Activated effector memory CD4-positive, alpha-beta T cell treated with anti-CD3 and anti-CD28 coated beads, Interleukin-2, amount 50 U/mL, for 16 hours (primary cell): Measurements from ENCODE around the gene KSR2.

Source experiments
- DNase-seq: peaks from one replicate; pipeline ENCODE4 v3.0.0-alpha.2; 2020

The KSR2 gene

GRCh38 chr12:117430246-117430645, 538.5 kb downstream of the KSR2 start:
- DNase-seq: no peak

GRCh38 chr12:117427211-117427610, 541.6 kb downstream of the KSR2 start:
- no peak for DNase-seq

GRCh38 chr12:117421987-117422386, 546.8 kb downstream of the KSR2 start:
- no peak for DNase-seq

- DNase-seq: no peak
These were observed 547.6 kb downstream of the KSR2 start for GRCh38 chr12:117421068-117421752.

- no peak for DNase-seq
These were observed 551.8 kb downstream of the KSR2 start for GRCh38 chr12:117417004-117417403.

GRCh38 chr12:117412465-117413188, 556.2 kb downstream of the KSR2 start:
- no peak for DNase-seq

- no peak for DNase-seq
These were observed 559.5 kb downstream of the KSR2 start for GRCh38 chr12:117409286-117409685.

GRCh38 chr12:117408161-117408791, 560.5 kb downstream of the KSR2 start:
- no peak for DNase-seq

GRCh38 chr12:117404940-117405339, 563.9 kb downstream of the KSR2 start:
- DNase-seq: no peak

GRCh38 chr12:117404203-117404853, 564.5 kb downstream of the KSR2 start:
- DNase-seq: no peak

GRCh38 chr12:117403586-117404139, 565.1 kb downstream of the KSR2 start:
- DNase-seq: no peak
